Upper lobe of right lung (tissue), 1 donor: ENCODE data around the gene RETREG2. TPM values are rescaled to one million over a fixed set of nuclear protein-coding genes. Genes with fewer than 3 reads are reported as not detected.
A peak's percentile ranks its signal among the peaks of the same experiment; 100 is the strongest.

Experiments
- ATAC-seq: fragments of 200-7000 bp; cut with Tn5 transposase; one replicate; pipeline ENCODE4 v1.9.1; 2020; ENCODE audit warnings: mild to moderate bottlenecking, moderate library complexity
- DNase-seq: peaks from one replicate; pipeline ENCODE4 v3.0.0-alpha.2; 2020
- H3K27ac ChIP-seq: fragments of 200-600 bp; one replicate; pipeline ENCODE4 v1.8.0; 2022
- H3K27me3 ChIP-seq: fragments of 200-600 bp; one replicate; pipeline ENCODE4 v1.8.0; 2022; ENCODE audit warnings: mild to moderate bottlenecking
- H3K36me3 ChIP-seq: fragments of 200-600 bp; one replicate; pipeline ENCODE4 v1.8.0; 2022
- H3K4me1 ChIP-seq: fragments of 200-600 bp; one replicate; pipeline ENCODE4 v1.8.0; 2022
- H3K4me3 ChIP-seq: fragments of 200-600 bp; one replicate; pipeline ENCODE4 v1.8.0; 2022; ENCODE audit warnings: mild to moderate bottlenecking
- H3K9me3 ChIP-seq: fragments of 200-600 bp; one replicate; pipeline ENCODE4 v1.8.0; 2022
- intact Hi-C: fragments of 100-400 bp; cut with DNase I; formaldehyde crosslinking; loops from one replicate; pipeline ENCODE4 v1.11.0; 2022
- total RNA-seq: library from RNA; stranded (reverse); fragmentation: NEBNext Ultra II Directional; extraction: Animal tissue kit (Norgen Biotek cat#: 25700); gene quantifications from one replicate; pipeline ENCODE4 v1.2.1, GENCODE V29; 2021
- TF ChIP-seq, protein P1 (sequence below): fragments of 200-600 bp; IDR thresholded peaks from one replicate; pipeline ENCODE4 v1.8.0; 2022; ENCODE audit warnings: antibody characterized with exemption
- donor health status: DM: no; HTN: yes; CAD: no; lungs with severe emphysema.

RETREG2 gene
- total RNA-seq, 1 donor from 2014 or later = 79.8 TPM

DNA sequence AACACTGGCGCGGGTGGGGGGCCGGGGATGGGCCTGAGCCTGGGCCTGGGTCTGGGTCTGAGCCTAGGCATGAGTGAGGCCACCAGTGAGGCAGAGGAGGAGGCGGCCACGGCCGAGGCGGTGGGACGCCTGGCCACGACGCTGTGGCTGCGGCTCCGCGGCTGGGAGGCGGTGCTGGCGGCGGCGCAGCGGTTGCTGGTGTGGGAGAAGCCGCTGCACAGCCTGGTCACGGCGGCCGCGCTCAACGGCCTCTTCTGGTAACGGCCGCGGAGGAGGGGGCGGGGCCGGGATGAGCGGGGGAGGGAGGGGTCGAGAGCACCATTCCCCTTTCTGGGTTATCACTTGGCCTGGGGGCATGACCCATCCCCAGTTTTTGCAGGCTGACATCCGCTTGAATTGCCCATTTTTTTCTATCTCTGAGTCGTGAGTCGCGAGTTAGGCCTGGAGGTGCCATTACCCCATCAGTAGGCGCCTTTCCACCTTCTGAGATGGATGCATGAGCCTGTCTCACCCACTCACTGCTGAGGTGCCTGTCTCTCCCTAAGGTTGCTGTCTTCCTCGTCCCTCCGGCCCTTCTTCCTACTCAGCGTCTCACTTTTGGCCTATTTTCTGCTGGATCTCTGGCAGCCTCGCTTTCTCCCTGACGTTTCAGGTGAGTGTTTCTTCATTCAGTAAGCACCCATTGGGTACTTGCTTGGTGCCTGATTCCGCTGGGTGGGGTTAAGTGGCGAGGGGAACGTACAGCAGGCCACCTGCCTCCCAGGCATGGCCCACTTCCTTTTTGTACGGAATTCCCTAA, 501 bp downstream of the RETREG2 start:
- Histone ChIP-seq H3K27ac (peak overlapping the region; percentile 98), H3K9me3 (no peaks in the 10 kb centered on the region), H3K4me1 (peaks cover 28% of the 10 kb centered on the region), H3K27me3 (no peaks in the 10 kb centered on the region), H3K36me3 (peaks cover 66% of the 10 kb centered on the region), H3K4me3 (peak overlapping the region; percentile 73)
- DNase-seq (no peak), ATAC-seq (peak; percentile 6)
- TF ChIP-seq, protein P1, sequence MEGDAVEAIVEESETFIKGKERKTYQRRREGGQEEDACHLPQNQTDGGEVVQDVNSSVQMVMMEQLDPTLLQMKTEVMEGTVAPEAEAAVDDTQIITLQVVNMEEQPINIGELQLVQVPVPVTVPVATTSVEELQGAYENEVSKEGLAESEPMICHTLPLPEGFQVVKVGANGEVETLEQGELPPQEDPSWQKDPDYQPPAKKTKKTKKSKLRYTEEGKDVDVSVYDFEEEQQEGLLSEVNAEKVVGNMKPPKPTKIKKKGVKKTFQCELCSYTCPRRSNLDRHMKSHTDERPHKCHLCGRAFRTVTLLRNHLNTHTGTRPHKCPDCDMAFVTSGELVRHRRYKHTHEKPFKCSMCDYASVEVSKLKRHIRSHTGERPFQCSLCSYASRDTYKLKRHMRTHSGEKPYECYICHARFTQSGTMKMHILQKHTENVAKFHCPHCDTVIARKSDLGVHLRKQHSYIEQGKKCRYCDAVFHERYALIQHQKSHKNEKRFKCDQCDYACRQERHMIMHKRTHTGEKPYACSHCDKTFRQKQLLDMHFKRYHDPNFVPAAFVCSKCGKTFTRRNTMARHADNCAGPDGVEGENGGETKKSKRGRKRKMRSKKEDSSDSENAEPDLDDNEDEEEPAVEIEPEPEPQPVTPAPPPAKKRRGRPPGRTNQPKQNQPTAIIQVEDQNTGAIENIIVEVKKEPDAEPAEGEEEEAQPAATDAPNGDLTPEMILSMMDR = no peak
- intact Hi-C loops = loop anchor here (10.0 kb wide), 1 partner anchor 46 kb away; the partner anchor contains the start of genes ANKZF1 and ATG9A

DNA sequence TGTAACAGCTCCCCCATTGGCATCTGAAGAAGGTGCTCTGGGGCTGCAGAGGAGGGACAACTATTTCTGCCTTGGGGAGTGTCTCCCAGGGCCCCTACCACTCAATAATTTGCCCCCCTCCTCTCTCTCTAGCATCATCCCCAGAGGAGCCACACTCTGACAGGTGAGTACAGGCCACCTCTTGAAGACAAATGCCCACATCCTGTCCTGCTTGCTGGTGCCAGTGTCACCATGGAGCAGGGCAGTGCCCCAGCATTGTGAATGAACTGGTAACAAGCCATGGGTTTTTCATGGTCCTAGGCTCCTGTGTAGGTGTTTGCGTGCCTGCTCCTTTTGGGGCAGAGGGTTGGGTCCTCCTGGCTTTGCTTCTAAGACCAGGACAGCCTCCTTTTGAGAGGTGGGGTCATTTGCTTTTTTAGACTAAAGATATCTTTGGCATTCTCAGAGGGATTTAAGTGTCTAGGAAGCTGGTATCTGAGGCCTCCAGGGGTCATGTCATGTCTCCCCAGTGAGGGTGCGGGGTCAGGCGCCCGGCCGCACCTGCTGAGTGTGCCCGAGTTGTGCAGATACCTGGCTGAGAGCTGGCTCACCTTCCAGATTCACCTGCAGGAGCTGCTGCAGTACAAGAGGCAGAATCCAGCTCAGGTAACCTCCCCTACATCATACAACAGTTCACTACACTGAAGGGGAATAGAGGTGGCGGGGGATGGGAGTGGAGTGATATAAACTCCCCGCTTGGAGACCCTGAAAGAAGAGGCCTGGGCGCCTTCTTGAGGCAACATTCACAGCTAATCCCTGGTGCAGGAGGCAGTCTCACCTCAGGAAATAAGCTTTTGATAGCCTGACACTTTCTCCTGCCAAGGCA, 1.8 kb downstream of the RETREG2 start:
- Histone ChIP-seq H3K27me3 (no peaks in the 10 kb centered on the region), H3K4me1 (peaks cover 26% of the 10 kb centered on the region), H3K4me3 (peak overlapping the region; percentile 73), H3K27ac (no peak overlapping the region), H3K9me3 (no peaks in the 10 kb centered on the region), H3K36me3 (peaks cover 62% of the 10 kb centered on the region)
- DNase-seq (no peak), ATAC-seq (no peak)
- intact Hi-C loops = loop anchor here (10.0 kb wide), 1 partner anchor 45 kb away; the partner anchor contains the start of genes ANKZF1 and ATG9A
- TF ChIP-seq, protein P1 = no peak

- intact Hi-C loops = no loop called here
- Histone ChIP-seq H3K9me3 (no peaks in the 10 kb centered on the region), H3K4me1 (peaks cover 15% of the 10 kb centered on the region), H3K36me3 (peaks cover 62% of the 10 kb centered on the region), H3K27ac (no peak overlapping the region), H3K27me3 (no peaks in the 10 kb centered on the region), H3K4me3 (no peak overlapping the region)
- ATAC-seq (no peak), DNase-seq (no peak)
- TF ChIP-seq, protein P1 = no peak
Observed at GRCh38 chr2:219180961-219181360, 2.9 kb downstream of the RETREG2 start.

GRCh38 chr2:219181531-219181930, 3.5 kb downstream of the RETREG2 start:
- ATAC-seq = no peak
- no peaks in the 10 kb centered on the region for H3K9me3 ChIP-seq
- no peak overlapping the region for H3K4me3 ChIP-seq
- H3K36me3 ChIP-seq = peaks cover 62% of the 10 kb centered on the region
- H3K27ac ChIP-seq = no peak overlapping the region
- TF ChIP-seq, protein P1 = no peak
- peaks cover 13% of the 10 kb centered on the region for H3K4me1 ChIP-seq
- no peaks in the 10 kb centered on the region for H3K27me3 ChIP-seq
- no peak for DNase-seq
- intact Hi-C loops = no loop called here

DNA sequence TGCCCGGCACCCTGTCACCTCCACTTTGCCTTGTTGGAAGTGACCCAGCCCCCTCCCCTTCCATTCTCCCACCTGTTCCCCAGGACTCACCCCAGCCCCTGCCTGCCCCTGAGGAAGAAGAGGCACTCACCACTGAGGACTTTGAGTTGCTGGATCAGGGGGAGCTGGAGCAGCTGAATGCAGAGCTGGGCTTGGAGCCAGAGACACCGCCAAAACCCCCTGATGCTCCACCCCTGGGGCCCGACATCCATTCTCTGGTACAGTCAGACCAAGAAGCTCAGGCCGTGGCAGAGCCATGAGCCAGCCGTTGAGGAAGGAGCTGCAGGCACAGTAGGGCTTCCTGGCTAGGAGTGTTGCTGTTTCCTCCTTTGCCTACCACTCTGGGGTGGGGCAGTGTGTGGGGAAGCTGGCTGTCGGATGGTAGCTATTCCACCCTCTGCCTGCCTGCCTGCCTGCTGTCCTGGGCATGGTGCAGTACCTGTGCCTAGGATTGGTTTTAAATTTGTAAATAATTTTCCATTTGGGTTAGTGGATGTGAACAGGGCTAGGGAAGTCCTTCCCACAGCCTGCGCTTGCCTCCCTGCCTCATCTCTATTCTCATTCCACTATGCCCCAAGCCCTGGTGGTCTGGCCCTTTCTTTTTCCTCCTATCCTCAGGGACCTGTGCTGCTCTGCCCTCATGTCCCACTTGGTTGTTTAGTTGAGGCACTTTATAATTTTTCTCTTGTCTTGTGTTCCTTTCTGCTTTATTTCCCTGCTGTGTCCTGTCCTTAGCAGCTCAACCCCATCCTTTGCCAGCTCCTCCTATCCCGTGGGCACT, 4.5 kb downstream of the RETREG2 start:
- Histone ChIP-seq H3K27ac (no peak overlapping the region), H3K4me3 (no peak overlapping the region), H3K9me3 (no peaks in the 10 kb centered on the region), H3K36me3 (peaks cover 62% of the 10 kb centered on the region), H3K27me3 (no peaks in the 10 kb centered on the region), H3K4me1 (peaks cover 13% of the 10 kb centered on the region)
- DNase-seq (no peak), ATAC-seq (peak; percentile 7)
- TF ChIP-seq, protein P1 = no peak
- intact Hi-C loops = no loop called here
